Calu3 (cell line): ENCODE data around the gene MPG. TPM values are rescaled to one million over a fixed set of nuclear protein-coding genes. Genes with fewer than 3 reads are reported as not detected.

Experiments
- BruUV-seq: library from RNA; stranded (reverse); fragments of 400-500 nt; replicated peaks from 2 replicates; lab custom pipeline; 2021; lab: Mats Ljungman, UMichigan
- CTCF ChIA-PET: fragments of 300-600 bp; sonication (Branson Sonifier 250); formaldehyde crosslinking; loops from one replicate; lab custom pipeline; 2022; ENCODE audit warnings: antibody characterized with exemption; lab: Charles Lee
- DNase-seq: peaks from one replicate; pipeline ENCODE4 v3.0.0; 2022
- H3K27ac Mint-ChIP-seq: one replicate; pipeline ENCODE4 v1.8.0; 2022; ENCODE audit warnings: mixed read lengths; ENCODE audit not compliant: unreplicated experiment
- H3K27me3 Mint-ChIP-seq: one replicate; pipeline ENCODE4 v1.8.0; 2022; ENCODE audit warnings: mixed read lengths; ENCODE audit not compliant: unreplicated experiment
- H3K36me3 Mint-ChIP-seq: one replicate; pipeline ENCODE4 v1.8.0; 2022; ENCODE audit warnings: mild to moderate bottlenecking, moderate library complexity, mixed read lengths; ENCODE audit not compliant: insufficient read depth, unreplicated experiment
- H3K4me1 Mint-ChIP-seq: one replicate; pipeline ENCODE4 v1.8.0; 2022; ENCODE audit warnings: mild to moderate bottlenecking, low read depth, mixed read lengths; ENCODE audit not compliant: unreplicated experiment
- H3K4me3 Mint-ChIP-seq: one replicate; pipeline ENCODE4 v1.8.0; 2022; ENCODE audit warnings: mild to moderate bottlenecking, low read depth, moderate library complexity, mixed read lengths; ENCODE audit not compliant: unreplicated experiment
- H3K9me3 Mint-ChIP-seq: one replicate; pipeline ENCODE4 v1.8.0; 2022; ENCODE audit warnings: low read depth, mixed read lengths; ENCODE audit not compliant: unreplicated experiment
- intact Hi-C: fragments of 100-400 bp; cut with micrococcal nuclease; formaldehyde crosslinking; loops from one replicate; pipeline ENCODE4 v1.10.0; 2022; ENCODE audit not compliant: unreplicated experiment
- total RNA-seq: library from RNA; stranded (reverse); gene quantifications from 2 replicates; pipeline ENCODE4 v1.2.3, GENCODE V29; 2022
- TF ChIP-seq, protein P1 (sequence below): fragments of 200-600 bp; IDR thresholded peaks from one replicate; pipeline ENCODE4 v1.8.0; 2022; ENCODE audit warnings: antibody characterized with exemption; ENCODE audit not compliant: unreplicated experiment

MPG gene
- total RNA-seq, 1 experiment from 2014 or later = 40.1 TPM

DNA sequence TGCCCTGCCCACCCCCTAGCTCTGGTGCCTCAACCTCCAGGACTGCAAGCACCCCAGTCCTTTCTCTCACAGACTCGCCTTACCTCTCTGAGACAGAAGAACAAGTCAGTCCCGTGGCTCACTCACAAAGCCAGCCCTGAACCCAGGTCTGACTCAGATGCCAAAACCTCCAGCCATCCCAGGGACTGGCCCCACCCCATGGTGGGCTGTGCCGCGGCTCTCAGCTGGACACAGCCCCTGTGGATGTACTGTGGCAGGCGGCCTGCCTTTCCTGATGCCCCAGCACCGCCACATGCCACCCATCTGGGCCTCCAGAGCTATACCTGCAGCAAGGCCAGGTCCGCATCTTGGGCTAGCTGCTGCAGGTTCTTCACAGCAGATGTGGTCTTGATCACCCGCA, 19.8 kb downstream of the MPG start:
- intact Hi-C loops = loop anchor here (2.0 kb wide), 1 partner anchor 33 kb away; no protein-coding TSS in a partner anchor

DNA sequence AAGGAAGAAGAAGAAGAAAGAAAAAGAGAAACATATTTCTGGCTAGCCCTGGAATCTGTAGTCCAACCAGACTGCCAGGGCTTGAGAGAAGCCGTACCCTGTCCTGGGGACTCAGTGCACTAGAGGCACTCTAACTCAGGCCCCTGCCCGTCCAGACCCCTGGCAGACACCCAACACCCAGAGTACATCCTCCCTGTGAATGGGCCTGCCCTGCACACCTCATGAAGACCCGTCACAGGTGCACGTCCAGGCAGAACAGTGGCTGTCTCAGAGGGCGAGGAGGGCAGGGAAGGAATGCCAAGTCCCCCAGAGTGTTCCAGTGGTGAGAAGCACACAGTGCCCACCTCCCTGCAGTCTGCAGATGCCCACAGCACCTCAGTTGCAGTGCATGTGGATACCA, 23.0 kb downstream of the MPG start:
- peaks cover 57% of the 10 kb centered on the region for H3K36me3 Mint-ChIP-seq
- H3K4me3 Mint-ChIP-seq = no peak overlapping the region
- no peak for DNase-seq
- CTCF ChIA-PET = no interaction called here
- no peaks in the 10 kb centered on the region for H3K27me3 Mint-ChIP-seq
- H3K4me1 Mint-ChIP-seq = no peaks in the 10 kb centered on the region
- BruUV-seq = no TSS peak
- H3K9me3 Mint-ChIP-seq = no peaks in the 10 kb centered on the region
- H3K27ac Mint-ChIP-seq = no peak overlapping the region
- TF ChIP-seq, protein P1, sequence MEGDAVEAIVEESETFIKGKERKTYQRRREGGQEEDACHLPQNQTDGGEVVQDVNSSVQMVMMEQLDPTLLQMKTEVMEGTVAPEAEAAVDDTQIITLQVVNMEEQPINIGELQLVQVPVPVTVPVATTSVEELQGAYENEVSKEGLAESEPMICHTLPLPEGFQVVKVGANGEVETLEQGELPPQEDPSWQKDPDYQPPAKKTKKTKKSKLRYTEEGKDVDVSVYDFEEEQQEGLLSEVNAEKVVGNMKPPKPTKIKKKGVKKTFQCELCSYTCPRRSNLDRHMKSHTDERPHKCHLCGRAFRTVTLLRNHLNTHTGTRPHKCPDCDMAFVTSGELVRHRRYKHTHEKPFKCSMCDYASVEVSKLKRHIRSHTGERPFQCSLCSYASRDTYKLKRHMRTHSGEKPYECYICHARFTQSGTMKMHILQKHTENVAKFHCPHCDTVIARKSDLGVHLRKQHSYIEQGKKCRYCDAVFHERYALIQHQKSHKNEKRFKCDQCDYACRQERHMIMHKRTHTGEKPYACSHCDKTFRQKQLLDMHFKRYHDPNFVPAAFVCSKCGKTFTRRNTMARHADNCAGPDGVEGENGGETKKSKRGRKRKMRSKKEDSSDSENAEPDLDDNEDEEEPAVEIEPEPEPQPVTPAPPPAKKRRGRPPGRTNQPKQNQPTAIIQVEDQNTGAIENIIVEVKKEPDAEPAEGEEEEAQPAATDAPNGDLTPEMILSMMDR = no peak
- intact Hi-C loops = no loop called here

More for the DNA sequence above, 19.8 kb downstream of the MPG start:
- no TSS peak for BruUV-seq
- H3K36me3 Mint-ChIP-seq = peaks cover 61% of the 10 kb centered on the region
- H3K4me1 Mint-ChIP-seq = no peaks in the 10 kb centered on the region
- H3K27ac Mint-ChIP-seq = no peak overlapping the region
- CTCF ChIA-PET = interaction anchor here (0.8 to 2.7 kb wide), 4 partner anchors 9 to 35 kb away, joined by 3 to 47 read pairs (median 9); no protein-coding TSS in a partner anchor
- TF ChIP-seq, protein P1 = no peak
- H3K9me3 Mint-ChIP-seq = no peaks in the 10 kb centered on the region
- no peaks in the 10 kb centered on the region for H3K27me3 Mint-ChIP-seq
- no peak for DNase-seq
- no peak overlapping the region for H3K4me3 Mint-ChIP-seq

DNA sequence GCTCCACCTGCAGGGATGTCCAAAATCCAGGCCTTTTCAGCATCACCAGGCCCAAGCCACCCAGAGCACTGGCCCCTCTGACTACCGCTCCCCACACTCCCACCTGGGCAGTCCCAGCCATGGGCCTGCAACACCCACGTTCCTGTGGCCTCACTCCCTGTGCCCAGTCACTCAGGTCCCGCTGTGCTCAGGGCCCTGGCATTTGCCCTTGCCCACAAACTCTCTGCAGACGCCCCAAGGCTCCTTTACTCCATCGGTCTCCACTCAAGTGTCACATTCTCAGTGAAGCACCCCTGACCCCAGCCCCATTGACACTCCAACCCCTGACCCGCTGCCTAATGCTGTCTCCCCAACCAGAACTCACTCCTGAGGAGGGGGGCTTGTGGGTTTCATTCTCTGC, 23.6 kb downstream of the MPG start:
- Mint-ChIP-seq H3K4me1 (no peaks in the 10 kb centered on the region), H3K27ac (no peak overlapping the region), H3K9me3 (no peaks in the 10 kb centered on the region), H3K27me3 (no peaks in the 10 kb centered on the region), H3K4me3 (no peak overlapping the region), H3K36me3 (peaks cover 56% of the 10 kb centered on the region)
- TF ChIP-seq, protein P1 = no peak
- BruUV-seq = no TSS peak
- DNase-seq = no peak
- intact Hi-C loops = no loop called here
- CTCF ChIA-PET = no interaction called here

DNA sequence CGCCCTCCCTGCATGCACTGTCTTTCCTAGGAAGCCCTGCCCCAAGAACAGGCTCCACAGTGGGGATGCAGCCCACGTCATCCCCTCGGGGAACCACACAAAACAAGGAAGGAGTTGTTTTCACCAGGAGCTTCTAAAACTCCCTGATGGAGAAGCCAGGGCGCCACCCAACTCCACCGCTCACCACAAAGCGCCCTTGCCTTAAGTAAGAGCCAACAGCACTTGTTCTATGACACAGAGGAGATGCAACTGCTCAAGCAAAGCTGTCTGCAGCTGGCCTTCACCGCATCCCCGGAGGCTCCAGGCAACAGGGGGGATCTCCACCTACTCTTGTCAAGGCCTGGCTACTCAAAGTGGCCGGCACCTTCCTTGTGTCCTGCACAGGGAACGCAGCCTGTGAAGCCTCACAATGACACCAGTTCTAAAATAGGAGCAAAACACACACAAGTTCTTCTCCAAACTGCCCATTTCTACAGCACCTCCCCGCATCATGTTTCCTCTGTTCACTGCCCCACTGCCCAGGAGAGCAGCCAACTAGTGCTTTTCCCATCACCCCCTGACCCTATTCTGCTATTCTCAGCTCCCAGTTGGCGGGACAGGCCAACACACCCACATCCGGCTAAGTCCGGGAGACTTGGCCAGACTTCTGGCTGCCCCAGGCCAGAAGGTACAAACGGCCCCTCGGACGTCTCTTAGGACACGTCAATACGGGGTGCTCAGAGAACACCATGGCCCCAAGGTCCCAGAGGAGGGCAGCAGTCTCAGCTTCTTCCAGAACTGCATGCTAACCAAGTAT, 24.2 kb downstream of the MPG start:
- Mint-ChIP-seq H3K27me3 (no peaks in the 10 kb centered on the region), H3K4me3 (no peak overlapping the region), H3K4me1 (no peaks in the 10 kb centered on the region), H3K9me3 (no peaks in the 10 kb centered on the region), H3K36me3 (peaks cover 49% of the 10 kb centered on the region), H3K27ac (no peak overlapping the region)
- BruUV-seq = no TSS peak
- CTCF ChIA-PET = no interaction called here
- TF ChIP-seq, protein P1 = no peak
- intact Hi-C loops = no loop called here
- no peak for DNase-seq
